Karpas-422 (cell line): Measurements from ENCODE around the gene ARHGAP33. TPM values are rescaled to one million over a fixed set of nuclear protein-coding genes. Genes with fewer than 3 reads are reported as not detected.

ENCODE experiments used
- DNase-seq: peaks from one replicate; pipeline ENCODE4 v3.0.0-alpha.2; 2015
- H2AFZ ChIP-seq: fragments of 200-600 bp; sonication (generic); 2 replicates; pipeline ENCODE4 v1.6.1; 2014; ENCODE audit warnings: antibody characterized with exemption, low read length, mixed read lengths
- H3K27ac ChIP-seq: fragments of 200-600 bp; sonication (generic); 2 replicates; pipeline ENCODE4 v1.5.1; 2014; ENCODE audit warnings: mild to moderate bottlenecking, low read length, moderate library complexity
- H3K27me3 ChIP-seq: fragments of 200-600 bp; sonication (generic); 2 replicates; pipeline ENCODE4 v1.6.1; 2014; ENCODE audit warnings: low read length, mixed read lengths
- H3K36me3 ChIP-seq: fragments of 200-600 bp; sonication (generic); 2 replicates; pipeline ENCODE4 v1.6.1; 2014; ENCODE audit warnings: low read length, mixed read lengths; ENCODE audit not compliant: insufficient read depth
- H3K4me1 ChIP-seq: fragments of 200-600 bp; sonication (generic); 2 replicates; pipeline ENCODE4 v1.6.1; 2014; ENCODE audit warnings: mild to moderate bottlenecking, low read length, mixed read lengths
- H3K4me2 ChIP-seq: fragments of 200-600 bp; sonication (generic); 2 replicates; pipeline ENCODE4 v1.6.1; 2014; ENCODE audit warnings: low read length, low read depth, mild to moderate bottlenecking; ENCODE audit not compliant: poor library complexity, severe bottlenecking
- H3K4me3 ChIP-seq: fragments of 200-600 bp; sonication (generic); 2 replicates; pipeline ENCODE4 v1.5.1; 2014; ENCODE audit warnings: mild to moderate bottlenecking, antibody characterized with exemption, low read length, mixed read lengths
- H3K79me2 ChIP-seq: fragments of 200-600 bp; sonication (generic); 2 replicates; pipeline ENCODE4 v1.6.1; 2014; ENCODE audit warnings: mild to moderate bottlenecking, low read length, mixed read lengths
- H3K9ac ChIP-seq: fragments of 200-600 bp; sonication (generic); 2 replicates; pipeline ENCODE4 v1.6.0; 2014; ENCODE audit warnings: low read length
- H3K9me2 ChIP-seq: fragments of 200-600 bp; sonication (generic), shearing (Covaris generic); replicated peaks from 2 replicates; pipeline ENCODE4 v1.6.0; 2014; ENCODE audit warnings: mild to moderate bottlenecking, low read length, moderate library complexity; ENCODE audit not compliant: insufficient read depth
- H3K9me3 ChIP-seq: fragments of 300-700, 200-600 bp; sonication (generic); 2 replicates; pipeline ENCODE4 v1.6.1; 2014; ENCODE audit warnings: low read length, mixed read lengths
- H4K20me1 ChIP-seq: fragments of 200-600 bp; sonication (generic); 2 replicates; pipeline ENCODE4 v1.6.1; 2014; ENCODE audit warnings: mild to moderate bottlenecking, antibody characterized with exemption, low read length, low read depth; ENCODE audit not compliant: insufficient read depth
- total RNA-seq: library from RNA; depleted of rRNA; stranded (reverse); fragments of >200 nt; shearing (Covaris generic); gene quantifications from 2 replicates; pipeline ENCODE4 v1.2.3, GENCODE V29; 2014; ENCODE audit warnings: low replicate concordance

Gene ARHGAP33
- total RNA-seq, 1 experiment from 2014 or later = 5.8 TPM

DNA sequence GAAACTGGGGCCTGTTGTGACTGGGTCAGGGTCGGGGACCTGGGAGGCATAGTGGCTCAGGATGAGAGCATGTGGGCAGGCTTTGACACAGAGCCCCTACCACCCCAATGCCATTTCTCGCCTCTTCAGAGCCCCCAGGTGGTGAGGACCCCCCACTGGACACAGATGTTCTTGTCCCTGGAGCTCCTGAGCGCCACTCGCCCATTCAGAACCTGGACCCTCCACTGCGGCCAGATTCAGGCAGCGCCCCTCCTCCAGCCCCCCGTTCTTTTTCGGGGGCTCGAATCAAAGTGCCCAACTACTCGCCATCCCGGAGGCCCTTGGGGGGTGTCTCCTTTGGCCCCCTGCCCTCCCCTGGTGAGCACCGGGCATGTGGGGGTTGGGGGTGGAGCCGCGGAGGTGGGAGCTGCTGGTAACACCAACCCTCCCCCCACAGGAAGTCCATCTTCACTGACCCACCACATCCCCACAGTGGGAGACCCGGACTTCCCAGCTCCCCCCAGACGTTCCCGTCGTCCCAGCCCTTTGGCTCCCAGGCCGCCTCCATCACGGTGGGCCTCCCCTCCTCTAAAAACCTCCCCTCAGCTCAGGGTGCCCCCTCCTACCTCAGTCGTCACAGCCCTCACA lies 43.5 kb upstream of the ARHGAP33 start:
- H2AFZ ChIP-seq = no peak overlapping the region
- no peak overlapping the region for H3K4me3 ChIP-seq
- H3K9me2 ChIP-seq = no peaks in the 10 kb centered on the region
- no peak overlapping the region for H3K4me2 ChIP-seq
- H3K9ac ChIP-seq = no peak overlapping the region
- no peaks in the 10 kb centered on the region for H3K9me3 ChIP-seq
- DNase-seq = no peak
- peaks cover 6% of the 10 kb centered on the region; the same call in 1 of the 2 replicates for H3K36me3 ChIP-seq
- no peaks in the 10 kb centered on the region for H3K79me2 ChIP-seq
- H4K20me1 ChIP-seq = 0 out of 2 replicates have a peak, but pooled peaks cover 10% of the 10 kb centered on the region
- H3K27ac ChIP-seq = no peak overlapping the region
- no peaks in the 10 kb centered on the region for H3K27me3 ChIP-seq
- peaks cover 19% of the 10 kb centered on the region for H3K4me1 ChIP-seq

DNA sequence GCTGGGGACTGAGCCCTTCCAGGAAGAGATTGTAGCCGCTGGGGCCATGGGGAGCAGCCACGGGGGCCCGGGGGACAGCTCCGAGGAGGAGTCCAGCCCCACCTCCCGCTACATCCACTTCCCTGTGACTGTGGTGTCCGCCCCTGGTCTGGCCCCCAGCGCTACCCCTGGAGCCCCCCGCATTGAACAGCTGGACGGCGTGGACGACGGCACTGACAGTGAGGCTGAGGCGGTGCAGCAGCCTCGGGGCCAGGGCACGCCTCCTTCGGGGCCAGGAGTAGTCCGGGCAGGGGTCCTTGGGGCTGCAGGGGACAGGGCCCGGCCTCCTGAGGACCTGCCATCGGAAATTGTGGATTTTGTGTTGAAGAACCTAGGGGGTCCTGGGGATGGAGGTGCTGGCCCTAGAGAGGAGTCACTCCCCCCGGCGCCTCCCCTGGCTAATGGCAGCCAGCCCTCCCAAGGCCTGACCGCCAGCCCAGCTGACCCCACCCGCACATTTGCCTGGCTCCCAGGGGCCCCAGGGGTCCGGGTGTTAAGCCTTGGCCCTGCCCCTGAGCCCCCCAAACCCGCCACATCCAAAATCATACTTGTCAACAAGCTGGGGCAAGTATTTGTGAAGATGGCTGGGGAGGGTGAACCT lies 42.7 kb upstream of the ARHGAP33 start:
- H3K27me3 ChIP-seq = no peaks in the 10 kb centered on the region

DNA sequence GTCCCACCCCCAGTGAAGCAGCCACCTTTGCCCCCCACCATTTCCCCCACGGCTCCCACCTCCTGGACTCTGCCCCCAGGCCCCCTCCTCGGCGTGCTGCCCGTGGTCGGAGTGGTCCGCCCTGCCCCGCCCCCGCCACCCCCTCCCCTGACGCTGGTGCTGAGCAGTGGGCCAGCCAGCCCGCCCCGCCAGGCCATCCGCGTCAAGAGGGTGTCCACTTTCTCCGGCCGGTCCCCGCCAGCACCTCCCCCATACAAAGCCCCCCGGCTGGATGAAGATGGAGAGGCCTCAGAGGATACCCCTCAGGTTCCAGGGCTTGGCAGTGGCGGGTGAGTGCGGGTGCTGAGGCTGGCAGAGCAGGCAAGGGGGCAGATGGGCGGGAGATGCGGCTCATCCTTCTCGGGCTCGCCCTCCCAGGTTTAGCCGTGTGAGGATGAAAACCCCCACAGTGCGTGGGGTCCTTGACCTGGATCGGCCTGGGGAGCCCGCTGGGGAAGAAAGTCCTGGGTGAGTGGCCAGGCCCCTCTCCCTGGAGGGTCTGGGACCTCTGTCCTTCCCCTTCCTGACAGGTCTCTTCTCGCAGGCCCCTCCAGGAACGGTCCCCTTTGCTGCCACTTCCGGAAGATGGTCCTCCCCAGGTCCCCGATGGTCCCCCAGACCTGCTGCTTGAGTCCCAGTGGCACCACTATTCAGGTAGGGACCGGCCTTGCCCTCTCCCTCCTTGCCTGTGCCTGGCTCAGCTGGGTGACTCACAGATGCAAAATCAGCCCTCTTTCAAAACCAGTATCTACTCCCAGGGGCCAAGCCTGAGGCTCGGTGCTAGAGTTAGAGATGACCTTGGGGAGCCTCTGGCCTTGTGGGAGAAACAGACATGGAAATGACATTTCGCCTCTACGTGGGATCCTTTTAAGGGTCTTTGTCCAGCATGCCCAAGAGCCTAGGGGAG lies 41.9 kb upstream of the ARHGAP33 start:
- no peaks in the 10 kb centered on the region for H3K79me2 ChIP-seq
- no peaks in the 10 kb centered on the region for H3K9me3 ChIP-seq
- H4K20me1 ChIP-seq = 0 out of 2 replicates have a peak, but pooled peaks cover 10% of the 10 kb centered on the region
- H3K9me2 ChIP-seq = no peaks in the 10 kb centered on the region
- peak overlapping the region; percentile 53 for H3K27ac ChIP-seq
- 0 out of 2 replicates have a peak overlapping the region, but pooled peaks have one; percentile 10 for H3K9ac ChIP-seq
- no peak overlapping the region for H3K4me2 ChIP-seq
- DNase-seq = peak; percentile 73
- H3K4me3 ChIP-seq = no peak overlapping the region
- H3K36me3 ChIP-seq = peaks cover 6% of the 10 kb centered on the region; the same call in 1 of the 2 replicates
- H3K4me1 ChIP-seq = peaks cover 19% of the 10 kb centered on the region
- H2AFZ ChIP-seq = no peak overlapping the region
- H3K27me3 ChIP-seq = no peaks in the 10 kb centered on the region

More for the DNA sequence above, 42.7 kb upstream of the ARHGAP33 start:
- H4K20me1 ChIP-seq = 0 out of 2 replicates have a peak, but pooled peaks cover 10% of the 10 kb centered on the region
- no peak overlapping the region for H3K4me3 ChIP-seq
- no peak for DNase-seq
- no peak overlapping the region for H3K27ac ChIP-seq
- no peaks in the 10 kb centered on the region for H3K9me2 ChIP-seq
- no peaks in the 10 kb centered on the region for H3K9me3 ChIP-seq
- peaks cover 19% of the 10 kb centered on the region for H3K4me1 ChIP-seq
- H3K9ac ChIP-seq = no peak overlapping the region
- H3K4me2 ChIP-seq = no peak overlapping the region
- no peak overlapping the region for H2AFZ ChIP-seq
- peaks cover 6% of the 10 kb centered on the region; the same call in 1 of the 2 replicates for H3K36me3 ChIP-seq
- no peaks in the 10 kb centered on the region for H3K79me2 ChIP-seq

DNA sequence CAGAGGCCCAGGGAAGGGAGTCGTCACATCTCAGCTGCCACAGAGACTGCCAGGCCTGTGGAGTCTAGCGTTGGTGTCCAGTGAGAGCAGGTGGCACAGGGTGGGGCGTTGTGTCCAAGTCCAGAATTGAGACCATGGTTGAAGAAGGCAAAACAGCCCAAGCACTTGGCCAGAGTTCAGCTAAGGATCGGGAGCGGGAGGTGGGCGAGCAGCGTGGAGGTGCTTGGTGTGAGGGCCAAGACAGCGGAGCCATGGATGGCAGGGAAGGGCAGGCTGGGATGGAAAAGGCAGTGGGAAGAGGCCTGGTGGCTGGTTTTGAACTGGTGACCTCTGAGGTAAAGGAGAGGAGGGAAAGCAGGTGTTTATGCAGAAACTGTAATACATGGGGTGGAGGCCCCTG lies 41.1 kb upstream of the ARHGAP33 start:
- H3K9me2 ChIP-seq = no peaks in the 10 kb centered on the region
- no peaks in the 10 kb centered on the region for H3K79me2 ChIP-seq
- H3K4me1 ChIP-seq = peaks cover 19% of the 10 kb centered on the region
- 0 out of 2 replicates have a peak, but pooled peaks cover 10% of the 10 kb centered on the region for H4K20me1 ChIP-seq
- H3K9ac ChIP-seq = 0 out of 2 replicates have a peak overlapping the region, but pooled peaks have one; percentile 10
- H3K9me3 ChIP-seq = no peaks in the 10 kb centered on the region
- no peak overlapping the region for H3K4me3 ChIP-seq
- H3K27me3 ChIP-seq = no peaks in the 10 kb centered on the region
- no peak overlapping the region for H2AFZ ChIP-seq
- H3K4me2 ChIP-seq = no peak overlapping the region
- peak overlapping the region; percentile 53 for H3K27ac ChIP-seq
- peaks cover 6% of the 10 kb centered on the region; the same call in 1 of the 2 replicates for H3K36me3 ChIP-seq
- no peak for DNase-seq

DNA sequence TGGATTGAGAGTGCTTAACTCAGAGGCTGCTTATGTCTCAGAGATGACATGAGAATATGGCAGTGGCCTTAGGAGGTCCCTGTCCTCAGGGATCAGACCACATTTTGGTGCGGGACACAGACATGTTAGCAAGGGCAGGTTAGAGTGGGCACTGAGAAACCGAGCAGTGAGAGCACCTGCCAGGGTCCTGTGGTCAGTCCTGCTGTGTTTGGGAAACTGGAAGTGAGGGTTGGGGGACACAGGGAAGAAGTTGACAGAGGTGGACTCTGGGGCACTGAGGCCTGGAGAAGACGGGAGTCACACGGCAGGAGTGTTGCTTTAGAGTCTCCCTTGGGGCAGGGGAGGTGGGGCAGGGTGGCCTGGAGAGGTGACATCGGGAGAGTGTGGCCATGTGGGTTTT lies 40.5 kb upstream of the ARHGAP33 start:
- H2AFZ ChIP-seq = no peak overlapping the region
- no peaks in the 10 kb centered on the region for H3K27me3 ChIP-seq
- no peak overlapping the region for H3K4me3 ChIP-seq
- H3K9me3 ChIP-seq = no peaks in the 10 kb centered on the region
- no peaks in the 10 kb centered on the region for H3K79me2 ChIP-seq
- 0 out of 2 replicates have a peak, but pooled peaks cover 10% of the 10 kb centered on the region for H4K20me1 ChIP-seq
- peaks cover 22% of the 10 kb centered on the region for H3K4me1 ChIP-seq
- H3K4me2 ChIP-seq = no peak overlapping the region
- peaks cover 6% of the 10 kb centered on the region; the same call in 1 of the 2 replicates for H3K36me3 ChIP-seq
- DNase-seq = no peak
- no peaks in the 10 kb centered on the region for H3K9me2 ChIP-seq
- no peak overlapping the region for H3K27ac ChIP-seq
- H3K9ac ChIP-seq = no peak overlapping the region

DNA sequence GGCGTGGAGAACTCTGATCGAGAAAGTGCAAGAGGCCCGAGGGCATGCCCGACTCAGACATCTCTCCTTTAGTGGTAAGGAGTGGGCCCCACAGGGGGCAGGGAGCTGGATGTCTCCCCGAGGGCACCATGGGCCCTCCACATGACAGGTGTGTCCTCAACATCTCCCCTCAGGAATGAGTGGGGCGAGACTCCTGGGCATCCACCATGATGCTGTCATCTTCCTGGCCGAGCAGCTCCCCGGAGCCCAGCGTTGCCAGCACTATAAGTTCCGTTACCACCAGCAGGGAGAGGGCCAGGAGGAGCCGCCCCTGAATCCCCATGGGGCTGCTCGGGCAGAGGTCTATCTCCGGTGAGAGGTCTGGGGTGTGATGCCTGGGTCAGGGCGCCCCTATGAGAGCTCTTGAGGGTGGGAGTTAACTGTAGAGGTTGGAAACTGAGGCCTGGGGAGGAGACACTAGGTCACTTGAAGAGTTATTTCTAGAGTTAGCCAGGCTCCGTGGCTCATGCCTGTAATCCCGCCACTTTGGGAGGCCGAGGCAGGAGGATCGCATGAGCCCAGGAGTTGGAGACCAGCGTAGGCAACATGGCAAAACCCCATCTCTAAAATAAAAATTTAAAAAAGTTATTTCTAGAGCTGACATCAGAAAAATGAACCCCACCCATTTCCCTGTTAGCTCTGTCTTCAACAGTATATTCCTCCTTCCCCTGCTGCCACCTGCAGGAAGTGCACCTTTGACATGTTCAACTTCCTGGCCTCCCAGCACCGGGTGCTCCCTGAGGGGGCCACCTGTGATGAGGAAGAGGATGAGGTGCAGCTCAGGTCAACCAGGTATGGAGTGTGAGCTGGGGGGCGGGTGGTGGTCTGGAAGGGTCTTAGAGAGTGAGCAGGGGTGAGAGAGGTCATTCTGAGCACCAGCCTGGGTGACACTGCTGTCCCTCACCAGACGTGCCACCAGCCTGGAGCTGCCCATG lies 38.2 kb upstream of the ARHGAP33 start:
- no peak overlapping the region for H3K27ac ChIP-seq
- no peaks in the 10 kb centered on the region for H3K27me3 ChIP-seq
- no peak overlapping the region for H3K4me2 ChIP-seq
- no peaks in the 10 kb centered on the region; the same call in 1 of the 2 replicates for H3K36me3 ChIP-seq
- no peak overlapping the region for H3K4me3 ChIP-seq
- H4K20me1 ChIP-seq = 0 out of 2 replicates have a peak, but pooled peaks cover 6% of the 10 kb centered on the region
- H3K79me2 ChIP-seq = no peaks in the 10 kb centered on the region
- no peak overlapping the region for H3K9ac ChIP-seq
- peak; percentile 67 for DNase-seq
- no peaks in the 10 kb centered on the region for H3K9me2 ChIP-seq
- no peaks in the 10 kb centered on the region for H3K9me3 ChIP-seq
- H3K4me1 ChIP-seq = peaks cover 40% of the 10 kb centered on the region
- H2AFZ ChIP-seq = no peak overlapping the region
